SK-N-SH (cell line): ENCODE data around the gene CEP112. TPM values are rescaled to one million over a fixed set of nuclear protein-coding genes. Genes with fewer than 3 reads are reported as not detected.

Experiments
- CTCF ChIA-PET: fragments of 300-600, 350-600 bp; formaldehyde crosslinking; extraction: SDS; loops from one replicate; lab custom pipeline; 2021; lab: Yijun Ruan, JAX
- POLR2A ChIA-PET: fragments of 350-600 bp; sonication (Branson Sonifier 250); formaldehyde crosslinking; extraction: SDS; loops from one replicate; lab custom pipeline; 2020; ENCODE audit warnings: antibody characterized with exemption, inconsistent platforms; lab: Yijun Ruan, JAX
- DNase-seq: peaks from one replicate; pipeline ENCODE4 v3.0.0; 2012
- H2AFZ ChIP-seq: fragments of 200-600 bp; sonication (generic); 2 replicates; pipeline ENCODE4 v1.8.1; 2016; ENCODE audit warnings: antibody characterized with exemption, mild to moderate bottlenecking, low read depth
- H3F3A ChIP-seq: fragments of 200-600 bp; sonication (generic); replicated peaks from 2 replicates; pipeline ENCODE3; 2016; ENCODE audit warnings: antibody characterized with exemption, mild to moderate bottlenecking; ENCODE audit not compliant: insufficient read depth
- H3K27ac ChIP-seq, 2 experiments: fragments of 200-500 bp in 1 of 2; fragments of 200-600 bp in 1 of 2; sonication (Bioruptor generic) in 1 of 2; sonication (generic), shearing (Covaris generic) in 1 of 2; 2 replicates each; pipeline versions ENCODE4 v1.5.1 to v1.6.1; 2014 to 2016; ENCODE audit warnings: low read depth in 2 of 2, inconsistent platforms in 1 of 2, low read length in 1 of 2, mild to moderate bottlenecking in 1 of 2, mixed read lengths in 1 of 2
- H3K27me3 ChIP-seq: fragments of 200-600 bp; sonication (generic), shearing (Covaris generic); 2 replicates; pipeline ENCODE4 v1.6.1; 2016; ENCODE audit warnings: mixed run types; ENCODE audit not compliant: insufficient read depth
- H3K36me3 ChIP-seq, 2 experiments: fragments of 200-500 bp in 1 of 2; fragments of 200-600 bp in 1 of 2; sonication (Bioruptor generic) in 1 of 2; sonication (generic) in 1 of 2; replicated peaks in 1 of 2; 2 replicates each; pipeline versions ENCODE3 to v1.5.1; 2014 to 2016; ENCODE audit warnings: low read length in 1 of 2, mild to moderate bottlenecking in 1 of 2; ENCODE audit not compliant: insufficient read depth in 2 of 2, control insufficient read depth in 1 of 2
- H3K4me1 ChIP-seq, 2 experiments: fragments of 200-500 bp in 1 of 2; fragments of 200-600 bp in 1 of 2; sonication (Bioruptor generic) in 1 of 2; sonication (generic), shearing (Covaris generic) in 1 of 2; 2 replicates each; pipeline versions ENCODE4 v1.5.1 to v1.6.1; 2014 to 2016; ENCODE audit warnings: low read depth in 1 of 2, low read length in 1 of 2, mixed run types in 1 of 2; ENCODE audit not compliant: insufficient read depth in 2 of 2, control insufficient read depth in 1 of 2
- H3K4me2 ChIP-seq: fragments of 200-600 bp; sonication (generic), shearing (Covaris generic); 2 replicates; pipeline ENCODE4 v1.6.1; 2017; ENCODE audit warnings: mixed run types
- H3K4me3 ChIP-seq, 2 experiments: fragments of 200-500 bp in 1 of 2; fragments of 200-600 bp in 1 of 2; sonication (Bioruptor generic) in 1 of 2; sonication (generic), shearing (Covaris generic) in 1 of 2; 2 replicates each; pipeline versions ENCODE4 v1.5.1 to v1.8.1; 2014 to 2016; ENCODE audit warnings: low read depth in 2 of 2, inconsistent platforms in 1 of 2, low read length in 1 of 2, mild to moderate bottlenecking in 1 of 2, mixed read lengths in 1 of 2, moderate library complexity in 1 of 2
- H3K79me2 ChIP-seq: fragments of 200-600 bp; sonication (generic); 2 replicates; pipeline ENCODE4 v1.8.1; 2017; ENCODE audit warnings: mild to moderate bottlenecking; ENCODE audit not compliant: insufficient read depth
- H3K9ac ChIP-seq: fragments of 200-600 bp; sonication (generic); 2 replicates; pipeline ENCODE4 v1.6.1; 2017; ENCODE audit warnings: mixed run types
- H3K9me2 ChIP-seq: fragments of 200-600 bp; sonication (generic); 2 replicates; pipeline ENCODE4 v1.6.1; 2017; ENCODE audit warnings: mixed run types
- H3K9me3 ChIP-seq: fragments of 200-600 bp; sonication (generic); 2 replicates; pipeline ENCODE4 v1.6.1; 2017; ENCODE audit warnings: mixed run types, mild to moderate bottlenecking, moderate library complexity
- H4K20me1 ChIP-seq: fragments of 200-600 bp; sonication (generic); 2 replicates; pipeline ENCODE4 v1.6.1; 2017; ENCODE audit warnings: mild to moderate bottlenecking, mixed run types; ENCODE audit not compliant: insufficient read depth
- CTCF ChIP-seq: fragments of 200-600 bp; sonication (generic); IDR thresholded peaks from 2 replicates; pipeline ENCODE4 v1.6.1; 2017; ENCODE audit warnings: antibody characterized with exemption, mild to moderate bottlenecking, moderate library complexity
- EP300 ChIP-seq, 2 experiments: IDR thresholded peaks; 2 replicates each; pipeline versions ENCODE4 v1.4.0 to v1.6.1; 2012; ENCODE audit warnings: borderline replicate concordance in 1 of 2, low read depth in 1 of 2, low read length in 1 of 2
- EZH2phosphoT487 ChIP-seq: fragments of 200-600 bp; sonication (generic); IDR thresholded peaks from 2 replicates; pipeline ENCODE4 v1.6.1; 2017; ENCODE audit warnings: low read depth, mixed run types, mild to moderate bottlenecking, antibody characterized with exemption, moderate library complexity, borderline replicate concordance
- FOXJ3 ChIP-seq: sonication (generic); formaldehyde crosslinking; IDR thresholded peaks from 2 replicates; pipeline ENCODE4 v1.5.1; 2020; ENCODE audit warnings: mild to moderate bottlenecking, missing genetic modification reagents
- FOXM1 ChIP-seq: IDR thresholded peaks from 2 replicates; pipeline ENCODE4 v1.4.0; 2012; ENCODE audit warnings: low read depth, mild to moderate bottlenecking
- PBX3 ChIP-seq: IDR thresholded peaks from 2 replicates; pipeline ENCODE4; 2012
- REST ChIP-seq: IDR thresholded peaks from 2 replicates; pipeline ENCODE4 v1.6.1; 2012; ENCODE audit warnings: mild to moderate bottlenecking, low read depth, low read length, moderate library complexity
- USF1 ChIP-seq: IDR thresholded peaks from 2 replicates; pipeline ENCODE4 v1.4.0; 2012; ENCODE audit warnings: low read depth, borderline replicate concordance
- USF2 ChIP-seq: fragments of 150-350 bp; IDR thresholded peaks from 2 replicates; pipeline ENCODE4 v1.6.1; 2017; ENCODE audit warnings: antibody characterized with exemption, low read length, low read depth, borderline replicate concordance
- ZBTB33 ChIP-seq: IDR thresholded peaks from 2 replicates; pipeline ENCODE4 v1.4.0; 2012; ENCODE audit warnings: low read depth, borderline replicate concordance
- WGBS: methylation state at CpG from one replicate; pipeline ENCODE4 v1.1.6; 2017; ENCODE audit warnings: low lambda C conversion rate; 5-methylcytosine and 5-hydroxymethylcytosine counted together
- polyA plus RNA-seq, 3 experiments: library from polyadenylated mRNA; depleted of rRNA; stranded (reverse); fragments of >200 nt; gene quantifications; 2 replicates each; pipeline ENCODE4 v1.2.3, GENCODE V29; 2012

CEP112 gene
- polyA plus RNA-seq, 1 of the 3 experiments (the other 2 are of a cell fraction) = 7.9 TPM

GRCh38 chr17:65786479-65786878 is 405.5 kb downstream of the CEP112 start:
- H3K9me3 ChIP-seq = 0 out of 2 replicates have a peak, but pooled peaks cover 4% of the 10 kb centered on the region
- ChIA-PET POLR2A (no interaction called here), CTCF (no interaction called here)
- no peak for DNase-seq
- H3F3A ChIP-seq = peaks cover 22% of the 10 kb centered on the region
- no peak overlapping the region for H3K4me3 ChIP-seq
- no peaks in the 10 kb centered on the region for H3K36me3 ChIP-seq
- no peak overlapping the region for H3K4me2 ChIP-seq
- 0 out of 4 replicates have a peak overlapping the region, but pooled peaks of 1 of the 2 experiments have one; percentile 94 for H3K27ac ChIP-seq
- no peaks in the 10 kb centered on the region for H3K27me3 ChIP-seq
- H4K20me1 ChIP-seq = no peaks in the 10 kb centered on the region
- no peaks in the 10 kb centered on the region for H3K9me2 ChIP-seq
- H3K4me1 ChIP-seq = peaks cover 0 to 19% of the 10 kb centered on the region in 2 experiments; a peak in 3 of 4 replicates
- no peak overlapping the region for H2AFZ ChIP-seq
- TF ChIP-seq FOXM1 (no peak), ZBTB33 (no peak), PBX3 (no peak), FOXJ3 (CRISPR knock-in tag) (no peak), EP300 (IDR thresholded peaks at IDR 0.05; ENCODE audit: borderline replicate concordance in 1 of 2, low read depth in 1 of 2, low read length in 1 of 2) (no peak), USF2 (no peak), REST (no peak), CTCF (no peak), USF1 (no peak), EZH2phosphoT487 (no peak)
- H3K79me2 ChIP-seq = no peaks in the 10 kb centered on the region
- 94% methylated on average over 5 of the region's 5 CpGs for WGBS
- no peak overlapping the region for H3K9ac ChIP-seq
